ACC112 (cell line): ENCODE results near the gene CIAO2B.
"Not testable (repeated sequence)": the region's sequence is repeated elsewhere in the genome, so short reads cannot be mapped to it uniquely, and the experiment has no call there.

Source experiments
- H2AFZ ChIP-seq: fragments of 200-600 bp; sonication (generic); one replicate; pipeline ENCODE4 v1.6.0; 2017; ENCODE audit warnings: antibody characterized with exemption, low read length; ENCODE audit not compliant: unreplicated experiment
- H3K27ac ChIP-seq: fragments of 200-600 bp; sonication (generic); 2 replicates; pipeline ENCODE4 v1.5.1; 2014; ENCODE audit warnings: low read depth, mild to moderate bottlenecking, antibody characterized with exemption, low read length, moderate library complexity
- H3K27me3 ChIP-seq: fragments of 200-600 bp; sonication (generic); 2 replicates; pipeline ENCODE4 v1.6.1; 2014; ENCODE audit warnings: mild to moderate bottlenecking, antibody characterized with exemption, low read length, moderate library complexity, mixed read lengths; ENCODE audit not compliant: insufficient read depth
- H3K36me3 ChIP-seq: fragments of 200-600 bp; sonication (generic); 2 replicates; pipeline ENCODE4 v1.6.1; 2016; ENCODE audit warnings: mild to moderate bottlenecking, antibody characterized with exemption, low read length, moderate library complexity, mixed read lengths; ENCODE audit not compliant: insufficient read depth
- H3K4me1 ChIP-seq: fragments of 200-600 bp; sonication (generic); one replicate; pipeline ENCODE4 v1.6.1; 2016; ENCODE audit warnings: low read length, mixed read lengths; ENCODE audit not compliant: insufficient read depth, unreplicated experiment, control insufficient read depth
- H3K4me3 ChIP-seq: fragments of 200-600 bp; sonication (generic); 2 replicates; pipeline ENCODE4 v1.5.1; 2014; ENCODE audit warnings: mild to moderate bottlenecking, low read depth, low read length
- H3K79me2 ChIP-seq: fragments of 200-600 bp; sonication (generic); one replicate; pipeline ENCODE4 v1.6.0; 2016; ENCODE audit warnings: low read length; ENCODE audit not compliant: control insufficient read depth, unreplicated experiment, insufficient read depth

CIAO2B gene

DNA sequence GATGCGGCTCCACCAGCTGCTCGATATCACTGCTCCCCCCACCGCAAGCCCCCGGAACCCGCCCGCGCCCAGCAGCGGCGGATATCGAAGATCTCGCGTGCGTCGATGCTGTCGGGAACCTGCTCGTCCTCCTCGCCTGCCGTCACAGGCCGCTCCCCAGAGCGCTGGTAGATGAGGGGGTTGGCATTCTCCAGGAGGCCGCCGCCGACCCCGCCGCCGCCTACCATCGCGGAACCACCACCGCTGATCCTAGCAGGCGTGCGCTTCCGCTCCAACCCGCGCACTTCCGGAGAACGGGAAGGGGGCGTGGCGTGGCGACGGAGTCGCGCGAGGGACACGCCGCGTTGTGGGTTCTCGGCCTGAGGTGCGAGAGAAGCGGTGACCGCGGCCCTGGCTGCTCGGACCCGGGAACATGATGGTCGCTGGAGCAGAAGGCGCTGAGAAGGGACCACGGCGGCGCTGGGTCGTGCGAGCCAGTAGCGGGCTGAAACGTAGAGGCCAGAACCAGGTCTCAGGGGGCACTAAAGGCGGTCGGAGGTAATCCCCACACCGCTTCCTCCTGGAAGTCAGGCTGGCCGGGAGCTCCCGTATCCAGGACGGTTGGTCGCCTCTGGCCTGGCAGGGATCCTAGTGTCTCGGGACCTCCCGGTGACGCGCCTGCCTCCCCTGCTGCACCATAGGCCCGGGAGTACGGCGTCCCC is at the start of gene CIAO2B:
CIAO2B (minus strand) TSS at position 265 of the 701 bp plus-strand sequence; CDS start at position 227, 38 bp downstream.
- no peaks in the 10 kb centered on the region for H3K36me3 ChIP-seq
- H3K27me3 ChIP-seq = no peaks in the 10 kb centered on the region
- H2AFZ ChIP-seq = peak within 1 kb of the TSS; percentile 78
- H3K27ac ChIP-seq = peak within 1 kb of the TSS; percentile 44; the same call in 1 of the 2 replicates
- peak within 1 kb of the TSS; percentile 98 for H3K4me3 ChIP-seq
- peaks cover 18% of the 10 kb centered on the region for H3K79me2 ChIP-seq
- H3K4me1 ChIP-seq = peaks cover 10% of the 10 kb centered on the region

DNA sequence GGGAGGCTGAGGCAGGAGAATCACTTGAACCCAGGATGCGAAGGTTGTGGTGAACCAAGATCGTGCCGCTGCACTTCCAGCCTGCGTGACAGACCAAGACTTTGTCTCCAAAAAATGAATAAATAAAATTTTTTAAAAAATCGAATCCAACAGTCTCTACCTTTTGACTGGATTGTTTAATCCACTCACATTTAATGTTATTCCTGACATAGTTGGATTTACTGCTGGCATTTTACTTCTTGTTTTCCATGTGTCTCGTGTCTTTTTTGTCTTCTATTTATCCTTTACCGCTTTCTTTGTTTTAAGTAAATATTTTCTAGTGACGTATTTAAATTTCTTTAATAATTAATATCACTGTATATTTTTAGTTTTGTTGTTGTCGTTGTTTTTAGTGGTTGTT is 48.8 kb upstream of the CIAO2B start:
- H3K36me3 ChIP-seq = no peaks in the 10 kb centered on the region
- H3K4me3 ChIP-seq = no peak overlapping the region
- peaks cover 8% of the 10 kb centered on the region for H3K4me1 ChIP-seq
- no peak overlapping the region for H3K27ac ChIP-seq
- H2AFZ ChIP-seq = no peak overlapping the region
- no peaks in the 10 kb centered on the region for H3K27me3 ChIP-seq
- H3K79me2 ChIP-seq = no peaks in the 10 kb centered on the region

DNA sequence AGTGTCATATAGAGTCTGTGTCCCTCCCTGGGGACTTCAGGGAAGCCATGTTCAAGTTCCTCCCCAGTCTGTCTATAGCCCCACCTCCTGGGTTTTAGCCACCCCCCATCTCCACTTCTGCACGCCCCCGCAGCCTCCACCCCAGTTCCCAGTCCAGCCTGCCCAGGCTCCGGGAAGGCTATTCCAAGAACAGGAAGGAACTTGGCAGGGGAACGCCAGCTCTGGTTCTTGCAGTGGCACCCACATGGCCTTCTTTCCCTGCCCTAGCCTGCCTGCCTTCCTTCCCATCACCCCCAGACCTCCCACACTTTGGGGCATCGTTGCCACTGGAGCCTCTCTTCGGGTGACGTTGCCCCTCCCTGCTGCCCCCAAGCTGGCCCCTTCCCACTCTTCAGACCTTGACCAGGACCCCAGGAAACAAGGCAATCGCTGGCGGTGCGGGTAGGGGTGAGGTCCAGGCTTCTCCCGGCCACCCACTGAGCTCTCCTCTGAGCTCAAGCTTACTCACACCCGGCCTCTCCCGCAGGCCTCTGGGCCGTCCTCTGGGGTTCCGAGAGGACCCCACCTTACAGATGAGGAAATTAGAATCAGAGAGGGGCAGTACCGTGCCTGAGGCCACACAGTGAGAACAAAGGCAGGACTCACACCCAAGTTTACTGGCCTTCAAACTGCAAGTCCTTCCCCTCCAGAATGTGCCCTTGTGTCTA is 45.0 kb upstream of the CIAO2B start:
- Histone ChIP-seq H3K36me3 (no peaks in the 10 kb centered on the region), H3K4me3 (no peak overlapping the region), H2AFZ (peak overlapping the region; percentile 53), H3K27me3 (no peaks in the 10 kb centered on the region), H3K79me2 (no peaks in the 10 kb centered on the region), H3K4me1 (peaks cover 8% of the 10 kb centered on the region), H3K27ac (no peak overlapping the region)

DNA sequence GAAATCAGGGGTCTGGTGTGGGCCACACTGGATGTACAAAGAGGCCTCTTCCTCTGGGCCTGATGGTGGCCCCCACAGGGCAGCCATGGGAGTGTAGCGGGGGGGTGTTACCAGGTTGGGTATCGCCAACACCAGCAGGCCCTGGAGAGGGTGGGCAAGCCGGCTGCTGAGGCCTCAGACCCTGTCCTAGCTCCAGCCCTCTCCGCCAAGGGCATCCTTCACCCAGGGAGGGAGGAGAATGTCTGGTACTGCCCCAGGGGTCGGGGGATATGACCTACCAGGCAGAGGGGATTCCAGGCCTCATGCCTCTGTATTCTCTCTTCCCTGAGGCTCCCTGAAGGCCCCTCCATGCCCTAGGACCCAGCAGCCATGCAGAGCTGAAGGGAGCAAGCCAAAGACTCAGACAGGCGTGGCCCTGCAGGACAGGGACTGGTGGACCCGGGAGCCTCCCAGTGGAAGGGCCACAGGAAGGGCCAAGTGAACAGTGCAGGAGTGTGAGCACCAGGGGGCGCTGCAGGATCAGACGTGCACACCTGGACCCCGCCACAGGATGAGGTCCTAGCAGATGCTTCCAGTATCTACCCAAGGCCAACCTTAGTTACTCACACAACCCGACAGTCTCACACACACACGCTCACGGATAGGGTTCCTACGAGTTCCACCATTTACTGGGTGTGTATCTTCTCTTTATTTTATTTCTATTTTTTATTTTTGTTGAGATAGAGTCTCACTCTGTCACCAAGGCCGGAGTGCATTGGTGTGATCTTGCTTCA is 43.3 kb upstream of the CIAO2B start:
- no peak overlapping the region for H3K27ac ChIP-seq
- peaks cover 8% of the 10 kb centered on the region for H3K4me1 ChIP-seq
- H3K27me3 ChIP-seq = no peaks in the 10 kb centered on the region
- H3K79me2 ChIP-seq = no peaks in the 10 kb centered on the region
- no peaks in the 10 kb centered on the region for H3K36me3 ChIP-seq
- no peak overlapping the region for H2AFZ ChIP-seq
- H3K4me3 ChIP-seq = no peak overlapping the region

DNA sequence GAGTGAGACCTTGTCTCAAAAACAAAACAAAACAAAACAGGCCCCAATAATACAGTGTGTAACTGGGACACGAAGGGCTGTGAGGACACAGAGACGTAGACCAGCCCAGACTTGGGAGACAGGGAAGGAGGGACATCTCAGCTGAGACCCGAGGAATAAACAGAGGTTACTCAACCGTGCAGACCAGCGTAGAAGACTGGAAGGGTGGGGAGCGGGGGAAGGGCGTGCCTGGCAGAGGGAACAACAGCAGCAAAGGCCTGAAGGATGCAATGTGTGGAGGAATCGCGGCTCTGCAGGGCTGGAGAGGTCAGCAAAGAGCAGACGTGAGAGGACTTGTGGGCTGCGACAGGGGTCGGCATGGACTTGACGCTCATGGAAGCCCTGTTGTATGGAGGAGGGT is 42.5 kb upstream of the CIAO2B start:
- H3K36me3 ChIP-seq = no peaks in the 10 kb centered on the region
- no peaks in the 10 kb centered on the region for H3K79me2 ChIP-seq
- peaks cover 8% of the 10 kb centered on the region for H3K4me1 ChIP-seq
- H3K27ac ChIP-seq = no peak overlapping the region
- H2AFZ ChIP-seq = no peak overlapping the region
- H3K27me3 ChIP-seq = no peaks in the 10 kb centered on the region
- H3K4me3 ChIP-seq = no peak overlapping the region

DNA sequence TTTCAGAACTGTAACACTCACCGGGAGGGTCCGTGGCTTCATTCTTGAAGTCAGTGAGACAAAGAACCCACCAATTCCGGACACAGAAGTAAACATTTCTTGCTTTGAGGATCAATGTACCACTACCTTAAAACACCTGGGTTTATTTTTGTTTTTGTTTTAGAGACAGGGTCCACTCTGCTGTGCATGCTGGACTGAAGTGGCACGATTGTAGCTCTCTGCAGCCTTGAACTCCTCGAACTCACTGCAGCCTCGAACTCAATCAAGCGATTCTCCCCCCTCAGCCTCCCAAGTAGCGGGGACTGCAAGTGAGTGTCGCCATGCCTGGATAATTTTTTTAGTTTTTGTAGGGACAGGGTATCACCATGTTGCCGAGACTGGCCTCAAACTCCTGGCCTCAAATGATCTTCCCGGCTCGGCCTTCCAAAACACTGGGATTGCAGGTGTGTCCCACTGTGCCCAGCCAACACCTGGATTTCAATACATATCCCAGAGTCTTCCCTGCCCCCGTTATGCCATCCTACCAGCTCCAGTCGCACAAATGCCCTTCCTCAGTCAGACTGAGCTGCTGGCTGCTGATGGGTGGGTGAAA is 41.2 kb upstream of the CIAO2B start:
- H3K79me2 ChIP-seq = no peaks in the 10 kb centered on the region
- H3K4me1 ChIP-seq = peaks cover 12% of the 10 kb centered on the region
- H2AFZ ChIP-seq = no peak overlapping the region
- no peaks in the 10 kb centered on the region for H3K36me3 ChIP-seq
- H3K27ac ChIP-seq = no peak overlapping the region
- H3K4me3 ChIP-seq = no peak overlapping the region
- no peaks in the 10 kb centered on the region for H3K27me3 ChIP-seq

DNA sequence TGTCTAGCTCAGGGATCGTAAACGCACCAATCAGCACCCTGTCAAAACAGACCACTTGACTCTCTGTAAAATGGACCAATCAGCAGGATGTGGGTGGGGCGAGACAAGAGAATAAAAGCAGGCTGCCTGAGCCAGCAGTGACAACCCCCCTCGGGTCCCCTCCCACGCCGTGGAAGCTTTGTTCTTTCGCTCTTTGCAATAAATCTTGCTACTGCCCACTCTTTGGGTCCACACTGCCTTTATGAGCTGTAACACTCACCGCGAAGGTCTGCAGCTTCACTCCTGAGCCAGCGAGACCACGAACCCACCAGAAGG is 40.7 kb upstream of the CIAO2B start:
- not testable (repeated sequence) for H3K27ac ChIP-seq, H3K79me2 ChIP-seq, H3K27me3 ChIP-seq, H3K4me3 ChIP-seq, H2AFZ ChIP-seq, H3K36me3 ChIP-seq
- peaks cover 12% of the 10 kb centered on the region for H3K4me1 ChIP-seq

DNA sequence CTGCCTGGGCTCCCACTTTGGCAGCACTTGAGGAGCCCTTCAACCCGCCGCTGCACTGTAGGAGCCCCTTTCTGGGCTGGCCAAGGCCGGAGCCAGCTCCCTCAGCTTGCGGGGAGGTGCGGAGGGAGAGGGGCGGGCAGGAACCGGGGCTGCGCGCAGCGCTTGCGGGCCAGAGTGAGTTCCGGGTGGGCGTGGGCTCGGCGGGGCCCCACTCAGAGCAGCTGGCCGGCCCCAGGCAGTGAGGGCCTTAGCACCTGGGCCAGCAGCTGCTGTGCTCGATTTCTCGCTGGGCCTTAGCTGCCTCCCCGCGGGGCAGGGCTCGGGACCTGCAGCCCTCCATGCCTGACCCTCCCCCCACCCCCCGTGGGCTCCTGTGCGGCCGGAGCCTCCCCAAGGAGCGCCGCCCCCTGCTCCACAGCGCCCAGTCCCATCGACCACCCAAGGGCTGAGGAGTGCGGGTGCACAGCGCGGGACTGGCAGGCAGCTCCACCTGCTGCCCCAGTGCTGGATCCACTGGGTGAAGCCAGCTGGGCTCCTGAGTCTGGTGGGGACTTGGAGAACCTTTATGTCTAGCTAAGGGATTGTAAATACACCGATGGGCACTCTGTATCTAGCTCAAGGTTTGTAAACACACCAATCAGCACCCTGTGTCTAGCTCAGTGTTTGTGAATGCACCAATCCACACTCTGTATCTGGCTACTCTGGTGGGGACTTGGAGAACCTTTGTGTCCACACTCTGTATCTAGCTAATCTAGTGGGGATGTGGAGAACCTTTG is 40.1 kb upstream of the CIAO2B start:
- H3K4me1 ChIP-seq = peaks cover 12% of the 10 kb centered on the region
- H3K36me3 ChIP-seq, H3K79me2 ChIP-seq, H3K27me3 ChIP-seq, H3K4me3 ChIP-seq, H3K27ac ChIP-seq, H2AFZ ChIP-seq: not testable (repeated sequence)

DNA sequence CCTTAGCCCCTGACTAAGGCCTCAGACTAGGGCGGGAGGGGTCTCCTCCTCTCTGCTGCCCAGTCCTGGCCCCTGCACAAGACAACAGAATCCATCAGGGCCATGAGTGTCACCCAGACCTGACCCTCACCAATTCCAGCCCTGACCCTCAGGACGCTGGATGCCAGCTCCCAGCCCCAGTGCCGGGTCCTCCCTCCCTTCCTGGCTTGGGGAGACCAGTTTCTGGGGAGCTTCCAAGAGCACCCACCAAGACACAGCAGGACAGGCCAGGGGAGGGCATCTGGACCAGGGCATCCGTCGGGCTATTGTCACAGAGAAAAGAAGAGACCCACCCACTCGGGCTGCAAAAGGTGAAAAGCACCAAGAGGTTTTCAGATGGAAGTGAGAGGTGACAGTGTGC is 39.5 kb upstream of the CIAO2B start:
- Histone ChIP-seq H3K4me1 (peaks cover 6% of the 10 kb centered on the region), H3K36me3 (no peaks in the 10 kb centered on the region), H3K27ac (no peak overlapping the region), H3K27me3 (no peaks in the 10 kb centered on the region), H3K4me3 (no peak overlapping the region), H3K79me2 (no peaks in the 10 kb centered on the region), H2AFZ (no peak overlapping the region)

DNA sequence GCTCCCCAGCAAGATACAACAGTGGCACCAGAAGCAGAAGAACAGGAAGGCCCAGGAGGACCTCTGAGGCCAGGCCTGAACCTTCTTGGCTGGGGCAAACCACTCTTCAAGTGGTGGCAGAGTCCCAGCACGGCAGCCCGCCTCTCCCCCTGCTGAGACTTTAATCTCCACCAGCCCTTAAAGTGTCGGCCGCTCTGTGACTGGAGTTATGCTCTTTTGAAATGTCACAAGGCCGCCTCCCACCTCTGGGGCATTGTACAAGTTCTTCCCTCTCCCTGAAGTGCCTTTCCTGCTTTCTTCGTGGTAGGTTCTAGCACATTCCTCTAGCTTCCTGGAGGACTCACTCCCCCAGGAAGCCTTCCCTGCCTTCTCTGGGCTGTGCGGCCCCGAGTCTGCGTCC is 38.8 kb upstream of the CIAO2B start:
- Histone ChIP-seq H3K36me3 (no peaks in the 10 kb centered on the region), H3K79me2 (no peaks in the 10 kb centered on the region), H2AFZ (no peak overlapping the region), H3K27me3 (no peaks in the 10 kb centered on the region), H3K4me1 (peaks cover 4% of the 10 kb centered on the region), H3K27ac (no peak overlapping the region), H3K4me3 (no peak overlapping the region)
